HEK293 (cell line): ENCODE measurements around the gene DISC1.

Experiments used
- ZNF239 ChIP-seq: fragments of 450-650 bp; formaldehyde crosslinking; IDR thresholded peaks from 2 replicates; pipeline ENCODE4 v1.5.1; 2016; ENCODE audit warnings: missing biosample characterization, missing genetic modification characterization
- ZNF341 ChIP-seq: fragments of 450-650 bp; formaldehyde crosslinking; IDR thresholded peaks from 2 replicates; pipeline ENCODE4; 2016; ENCODE audit warnings: low read depth, missing biosample characterization, missing genetic modification characterization
- ZNF426 ChIP-seq: fragments of 450-650 bp; formaldehyde crosslinking; IDR thresholded peaks from 2 replicates; pipeline ENCODE4 v1.5.1; 2017; ENCODE audit warnings: missing biosample characterization, missing genetic modification characterization, mild to moderate bottlenecking, inconsistent platforms, moderate library complexity
- ZNF629 ChIP-seq: fragments of 450-650 bp; formaldehyde crosslinking; IDR thresholded peaks from 2 replicates; pipeline ENCODE4 v1.5.1; 2017; ENCODE audit warnings: missing biosample characterization, missing genetic modification characterization
- ZNF785 ChIP-seq: fragments of 450-650 bp; formaldehyde crosslinking; IDR thresholded peaks from 2 replicates; pipeline ENCODE4 v1.5.1; 2016; ENCODE audit warnings: missing biosample characterization, missing genetic modification characterization
- TF ChIP-seq, protein P1 (sequence below): fragments of 450-650 bp; formaldehyde crosslinking; IDR thresholded peaks from 2 replicates; pipeline ENCODE4 v1.5.1; 2016; ENCODE audit warnings: missing biosample characterization, missing genetic modification characterization
- TF ChIP-seq, protein P2 (sequence below): fragments of 450-650 bp; formaldehyde crosslinking; IDR thresholded peaks from 2 replicates; pipeline ENCODE4 v1.5.1; 2016; ENCODE audit warnings: missing biosample characterization, missing genetic modification characterization
- TF ChIP-seq, protein P3 (sequence below): fragments of 450-650 bp; formaldehyde crosslinking; IDR thresholded peaks from 2 replicates; pipeline ENCODE4; 2016; ENCODE audit warnings: missing biosample characterization, missing genetic modification characterization

DNA sequence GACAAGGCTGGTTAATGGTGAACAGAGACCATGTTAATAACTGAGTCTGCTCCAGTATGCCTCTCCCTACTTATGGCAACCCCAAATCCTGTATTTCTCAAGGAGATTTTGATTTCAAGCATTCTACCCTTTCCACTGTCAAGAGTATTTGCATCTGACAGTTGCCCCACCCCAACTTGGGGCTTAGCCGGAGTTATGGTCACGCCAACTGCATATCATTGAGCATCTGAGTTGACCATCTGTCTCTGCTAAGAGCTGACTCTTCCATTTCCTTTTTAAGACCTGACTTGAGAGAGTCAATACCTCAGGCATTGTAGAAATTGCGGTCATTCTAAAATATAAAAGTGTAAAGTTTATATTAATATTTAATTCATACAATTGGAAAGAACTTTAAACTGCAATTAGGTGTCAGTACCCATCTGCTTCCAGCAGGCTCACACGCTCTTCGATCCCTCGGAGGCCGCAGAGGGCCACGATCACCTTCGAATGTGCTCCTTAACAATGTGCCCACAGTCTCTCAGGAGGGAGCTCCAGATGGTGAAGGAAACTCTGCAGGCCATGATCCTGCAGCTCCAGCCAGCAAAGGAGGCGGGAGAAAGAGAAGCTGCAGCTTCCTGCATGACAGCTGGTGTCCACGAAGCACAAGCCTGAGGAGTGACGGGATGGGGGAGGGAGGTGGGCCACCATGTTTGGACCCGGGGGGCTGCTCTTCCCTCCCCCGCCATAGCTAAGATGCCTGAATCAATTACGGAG, 409.8 kb downstream of the DISC1 start:
- TF ChIP-seq, protein P1, sequence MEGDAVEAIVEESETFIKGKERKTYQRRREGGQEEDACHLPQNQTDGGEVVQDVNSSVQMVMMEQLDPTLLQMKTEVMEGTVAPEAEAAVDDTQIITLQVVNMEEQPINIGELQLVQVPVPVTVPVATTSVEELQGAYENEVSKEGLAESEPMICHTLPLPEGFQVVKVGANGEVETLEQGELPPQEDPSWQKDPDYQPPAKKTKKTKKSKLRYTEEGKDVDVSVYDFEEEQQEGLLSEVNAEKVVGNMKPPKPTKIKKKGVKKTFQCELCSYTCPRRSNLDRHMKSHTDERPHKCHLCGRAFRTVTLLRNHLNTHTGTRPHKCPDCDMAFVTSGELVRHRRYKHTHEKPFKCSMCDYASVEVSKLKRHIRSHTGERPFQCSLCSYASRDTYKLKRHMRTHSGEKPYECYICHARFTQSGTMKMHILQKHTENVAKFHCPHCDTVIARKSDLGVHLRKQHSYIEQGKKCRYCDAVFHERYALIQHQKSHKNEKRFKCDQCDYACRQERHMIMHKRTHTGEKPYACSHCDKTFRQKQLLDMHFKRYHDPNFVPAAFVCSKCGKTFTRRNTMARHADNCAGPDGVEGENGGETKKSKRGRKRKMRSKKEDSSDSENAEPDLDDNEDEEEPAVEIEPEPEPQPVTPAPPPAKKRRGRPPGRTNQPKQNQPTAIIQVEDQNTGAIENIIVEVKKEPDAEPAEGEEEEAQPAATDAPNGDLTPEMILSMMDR (tag by site-specific recombination), result no peak
- TF ChIP-seq ZNF629 (tag by site-specific recombination), result no peak
- TF ChIP-seq ZNF785, result no peak
- TF ChIP-seq, protein P2, sequence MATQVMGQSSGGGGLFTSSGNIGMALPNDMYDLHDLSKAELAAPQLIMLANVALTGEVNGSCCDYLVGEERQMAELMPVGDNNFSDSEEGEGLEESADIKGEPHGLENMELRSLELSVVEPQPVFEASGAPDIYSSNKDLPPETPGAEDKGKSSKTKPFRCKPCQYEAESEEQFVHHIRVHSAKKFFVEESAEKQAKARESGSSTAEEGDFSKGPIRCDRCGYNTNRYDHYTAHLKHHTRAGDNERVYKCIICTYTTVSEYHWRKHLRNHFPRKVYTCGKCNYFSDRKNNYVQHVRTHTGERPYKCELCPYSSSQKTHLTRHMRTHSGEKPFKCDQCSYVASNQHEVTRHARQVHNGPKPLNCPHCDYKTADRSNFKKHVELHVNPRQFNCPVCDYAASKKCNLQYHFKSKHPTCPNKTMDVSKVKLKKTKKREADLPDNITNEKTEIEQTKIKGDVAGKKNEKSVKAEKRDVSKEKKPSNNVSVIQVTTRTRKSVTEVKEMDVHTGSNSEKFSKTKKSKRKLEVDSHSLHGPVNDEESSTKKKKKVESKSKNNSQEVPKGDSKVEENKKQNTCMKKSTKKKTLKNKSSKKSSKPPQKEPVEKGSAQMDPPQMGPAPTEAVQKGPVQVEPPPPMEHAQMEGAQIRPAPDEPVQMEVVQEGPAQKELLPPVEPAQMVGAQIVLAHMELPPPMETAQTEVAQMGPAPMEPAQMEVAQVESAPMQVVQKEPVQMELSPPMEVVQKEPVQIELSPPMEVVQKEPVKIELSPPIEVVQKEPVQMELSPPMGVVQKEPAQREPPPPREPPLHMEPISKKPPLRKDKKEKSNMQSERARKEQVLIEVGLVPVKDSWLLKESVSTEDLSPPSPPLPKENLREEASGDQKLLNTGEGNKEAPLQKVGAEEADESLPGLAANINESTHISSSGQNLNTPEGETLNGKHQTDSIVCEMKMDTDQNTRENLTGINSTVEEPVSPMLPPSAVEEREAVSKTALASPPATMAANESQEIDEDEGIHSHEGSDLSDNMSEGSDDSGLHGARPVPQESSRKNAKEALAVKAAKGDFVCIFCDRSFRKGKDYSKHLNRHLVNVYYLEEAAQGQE, result no peak
- TF ChIP-seq ZNF426 (tag by site-specific recombination), result no peak
- TF ChIP-seq ZNF239 (tag by site-specific recombination), result no peak
- TF ChIP-seq ZNF341, result no peak
- TF ChIP-seq, protein P3, sequence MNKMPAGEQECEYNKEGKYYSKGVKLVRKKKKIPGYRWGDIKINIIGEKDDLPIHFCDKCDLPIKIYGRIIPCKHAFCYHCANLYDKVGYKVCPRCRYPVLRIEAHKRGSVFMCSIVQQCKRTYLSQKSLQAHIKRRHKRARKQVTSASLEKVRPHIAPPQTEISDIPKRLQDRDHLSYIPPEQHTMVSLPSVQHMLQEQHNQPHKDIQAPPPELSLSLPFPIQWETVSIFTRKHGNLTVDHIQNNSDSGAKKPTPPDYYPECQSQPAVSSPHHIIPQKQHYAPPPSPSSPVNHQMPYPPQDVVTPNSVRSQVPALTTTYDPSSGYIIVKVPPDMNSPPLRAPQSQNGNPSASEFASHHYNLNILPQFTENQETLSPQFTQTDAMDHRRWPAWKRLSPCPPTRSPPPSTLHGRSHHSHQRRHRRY (tag by site-specific recombination), result no peak
